MM.1S (cell line): ENCODE measurements around the gene PCDHB16.
"Not testable (repeated sequence)": the region's sequence is repeated elsewhere in the genome, so short reads cannot be mapped to it uniquely, and the experiment has no call there.

Experiments used
- DNase-seq: peaks from one replicate; pipeline ENCODE4 v3.0.0-alpha.2; 2015
- H2AFZ ChIP-seq: fragments of 300-600 bp; sonication (generic); 2 replicates; pipeline ENCODE4 v1.6.0; 2016; ENCODE audit warnings: antibody characterized with exemption, low read length
- H3F3A ChIP-seq: fragments of 300-600 bp; sonication (generic); 2 replicates; pipeline ENCODE4 v1.6.1; 2016; ENCODE audit warnings: mild to moderate bottlenecking, antibody characterized with exemption, low read length, moderate library complexity, mixed read lengths; ENCODE audit not compliant: insufficient read depth
- H3K27ac ChIP-seq: fragments of 300-600 bp; sonication (generic); 2 replicates; pipeline ENCODE4 v1.5.1; 2016; ENCODE audit warnings: mild to moderate bottlenecking, low read length
- H3K27me3 ChIP-seq: fragments of 300-600 bp; sonication (generic); replicated peaks from 2 replicates; pipeline ENCODE4 v1.6.0; 2016; ENCODE audit warnings: low read length; ENCODE audit not compliant: insufficient read depth
- H3K36me3 ChIP-seq: fragments of 300-600 bp; sonication (generic); replicated peaks from 2 replicates; pipeline ENCODE4 v1.6.1; 2016; ENCODE audit warnings: mild to moderate bottlenecking, low read length, mixed read lengths; ENCODE audit not compliant: insufficient read depth
- H3K4me1 ChIP-seq: fragments of 300-600 bp; sonication (generic); 2 replicates; pipeline ENCODE4 v1.6.1; 2016; ENCODE audit warnings: low read length, mixed read lengths
- H3K4me2 ChIP-seq: fragments of 300-600 bp; sonication (generic); 2 replicates; pipeline ENCODE4 v1.6.0; 2016; ENCODE audit warnings: low read depth, low read length
- H3K4me3 ChIP-seq: fragments of 300-600 bp; sonication (generic); 2 replicates; pipeline ENCODE4 v1.5.1; 2016; ENCODE audit warnings: low read length, mixed read lengths
- H3K79me2 ChIP-seq: fragments of 300-600 bp; sonication (generic); 2 replicates; pipeline ENCODE4 v1.6.1; 2016; ENCODE audit warnings: mixed run types, low read length, mixed read lengths
- H3K9ac ChIP-seq: fragments of 300-600 bp; sonication (generic); 2 replicates; pipeline ENCODE4 v1.6.1; 2016; ENCODE audit warnings: low read length, mixed read lengths
- H3K9me2 ChIP-seq: fragments of 300-600 bp; sonication (generic); replicated peaks from 2 replicates; pipeline ENCODE4 v1.6.1; 2016; ENCODE audit warnings: mild to moderate bottlenecking, low read length, mixed read lengths; ENCODE audit not compliant: insufficient read depth
- H3K9me3 ChIP-seq: fragments of 300-600 bp; sonication (generic); replicated peaks from 2 replicates; pipeline ENCODE4 v1.6.1; 2016; ENCODE audit warnings: mild to moderate bottlenecking, low read length, mixed read lengths; ENCODE audit not compliant: insufficient read depth
- H4K20me1 ChIP-seq: fragments of 300-600 bp; sonication (generic); 2 replicates; pipeline ENCODE4 v1.6.1; 2016; ENCODE audit warnings: mild to moderate bottlenecking, low read length, moderate library complexity, mixed read lengths; ENCODE audit not compliant: insufficient read depth
- CTCF ChIP-seq: fragments of 300-600 bp; sonication (generic); IDR thresholded peaks from 2 replicates; pipeline ENCODE4 v1.5.1; 2016; ENCODE audit warnings: antibody characterized with exemption, low read length, mixed read lengths
- EZH2 ChIP-seq: fragments of 300-600 bp; sonication (generic); optimal IDR thresholded peaks from 2 replicates; pipeline ENCODE3; 2017; ENCODE audit warnings: low read depth, mild to moderate bottlenecking, antibody characterized with exemption, low read length, mixed read lengths
- EZH2phosphoT487 ChIP-seq: fragments of 300-600 bp; sonication (generic); IDR thresholded peaks from 2 replicates; pipeline ENCODE4 v1.6.1; 2018; ENCODE audit warnings: antibody characterized with exemption, low read length

Gene PCDHB16

GRCh38 chr5:141182248-141182647 lies at the start of gene PCDHB16:
Gene PCDHB16 (plus strand): TSS chr5:141182387. CDS start chr5:141182560, 173 bp downstream.
- Histone ChIP-seq H2AFZ (no peak within 1 kb of the TSS), H3K79me2 (no peaks in the 10 kb centered on the region), H4K20me1 (no peaks in the 10 kb centered on the region), H3K9me2 (no peaks in the 10 kb centered on the region), H3K4me3 (no peak within 1 kb of the TSS), H3K9me3 (no peaks in the 10 kb centered on the region), H3K36me3 (no peaks in the 10 kb centered on the region), H3K27ac (no peak within 1 kb of the TSS), H3K4me1 (no peaks in the 10 kb centered on the region), H3K4me2 (no peak within 1 kb of the TSS), H3K9ac (no peak within 1 kb of the TSS), H3K27me3 (no peaks in the 10 kb centered on the region; the same call in 1 of the 2 replicates), H3F3A (no peaks in the 10 kb centered on the region)
- TF ChIP-seq EZH2 (no peak), CTCF (peak; percentile 40)
- no peak for DNase-seq

GRCh38 chr5:141135030-141135717 lies 47.0 kb upstream of the PCDHB16 start, which contains the start of gene PCDHB5:
Gene PCDHB5 (plus strand): TSS chr5:141135206. CDS start chr5:141135435, 229 bp downstream.
- no peaks in the 10 kb centered on the region for H3K9me3 ChIP-seq
- no peak within 1 kb of the TSS for H3K9ac ChIP-seq

GRCh38 chr5:141135718-141136266 lies 46.4 kb upstream of the PCDHB16 start:
- Histone ChIP-seq H3K4me2 (no peak overlapping the region), H3K9ac (no peak overlapping the region), H3F3A (no peaks in the 10 kb centered on the region), H3K4me1 (no peaks in the 10 kb centered on the region), H3K4me3 (no peak overlapping the region), H3K27me3 (no peaks in the 10 kb centered on the region), H3K79me2 (no peaks in the 10 kb centered on the region), H3K36me3 (no peaks in the 10 kb centered on the region), H3K9me2 (no peaks in the 10 kb centered on the region), H3K9me3 (no peaks in the 10 kb centered on the region), H4K20me1 (no peaks in the 10 kb centered on the region), H2AFZ (no peak overlapping the region), H3K27ac (no peak overlapping the region)
- DNase-seq, result no peak
- TF ChIP-seq EZH2 (no peak), EZH2phosphoT487 (no peak), CTCF (no peak)

More at GRCh38 chr5:141135030-141135717, 47.0 kb upstream of the PCDHB16 start, which contains the start of gene PCDHB5:
- H3F3A ChIP-seq, result no peaks in the 10 kb centered on the region
- no peak within 1 kb of the TSS for H3K27ac ChIP-seq
- H3K4me1 ChIP-seq, result no peaks in the 10 kb centered on the region
- no peaks in the 10 kb centered on the region for H3K36me3 ChIP-seq
- TF ChIP-seq EZH2 (no peak), CTCF (peak; percentile 12)
- no peaks in the 10 kb centered on the region for H3K9me2 ChIP-seq
- H3K4me3 ChIP-seq, result no peak within 1 kb of the TSS
- no peak within 1 kb of the TSS for H3K4me2 ChIP-seq
- no peaks in the 10 kb centered on the region for H3K27me3 ChIP-seq
- H4K20me1 ChIP-seq, result no peaks in the 10 kb centered on the region
- no peak for DNase-seq
- no peak within 1 kb of the TSS for H2AFZ ChIP-seq
- no peaks in the 10 kb centered on the region for H3K79me2 ChIP-seq

DNA sequence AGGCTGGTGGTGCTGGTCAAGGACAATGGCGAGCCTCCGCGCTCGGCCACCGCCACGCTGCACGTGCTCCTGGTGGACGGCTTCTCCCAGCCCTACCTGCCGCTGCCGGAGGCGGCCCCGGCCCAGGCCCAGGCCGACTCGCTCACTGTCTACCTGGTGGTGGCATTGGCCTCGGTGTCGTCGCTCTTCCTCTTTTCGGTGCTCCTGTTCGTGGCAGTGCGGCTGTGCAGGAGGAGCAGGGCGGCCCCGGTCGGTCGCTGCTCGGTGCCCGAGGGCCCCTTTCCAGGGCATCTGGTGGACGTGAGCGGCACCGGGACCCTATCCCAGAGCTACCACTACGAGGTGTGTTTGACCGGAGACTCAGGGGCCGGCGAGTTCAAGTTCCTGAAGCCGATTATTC lies 44.8 kb upstream of the PCDHB16 start:
- H2AFZ ChIP-seq, H3K27me3 ChIP-seq, H4K20me1 ChIP-seq, H3K4me1 ChIP-seq, H3K9ac ChIP-seq, H3F3A ChIP-seq, H3K4me3 ChIP-seq, H3K9me3 ChIP-seq, H3K79me2 ChIP-seq, H3K36me3 ChIP-seq, H3K9me2 ChIP-seq, DNase-seq, H3K4me2 ChIP-seq, H3K27ac ChIP-seq: not testable (repeated sequence)
